Prostate gland (tissue), 2 donors: ENCODE results near the gene NXPH4. TPM values are rescaled to one million over a fixed set of nuclear protein-coding genes. Genes with fewer than 3 reads are reported as not detected.

Source experiments
- DNase-seq: peaks from one replicate; pipeline ENCODE4 v3.0.0-alpha.2; 2019; ENCODE audit warnings: low spot score
- H3K27ac ChIP-seq, 2 donors: fragments of 200-600 bp; sonication (generic); 2 replicates each; pipeline ENCODE4 v1.5.1; 2017 to 2019
- H3K27me3 ChIP-seq: fragments of 200-600 bp; sonication (generic); replicated peaks from 2 replicates; pipeline ENCODE4 v1.5.1; 2019; ENCODE audit not compliant: insufficient read depth
- H3K36me3 ChIP-seq, 2 donors: fragments of 200-600 bp; sonication (generic); 1 replicate in 1 of 2; 2 replicates in 1 of 2; pipeline versions ENCODE4 v1.5.1 to v1.8.1; 2017 to 2019
- H3K4me1 ChIP-seq: fragments of 200-600 bp; sonication (generic); replicated peaks from 2 replicates; pipeline ENCODE4 v1.5.1; 2019
- H3K4me3 ChIP-seq, 2 donors: fragments of 200-600 bp; sonication (generic); 2 replicates each; pipeline ENCODE4 v1.5.1; 2017 to 2019
- H3K9me3 ChIP-seq: fragments of 200-600 bp; sonication (generic); 2 replicates; pipeline ENCODE4 v1.5.1; 2017
- CTCF ChIP-seq, 4 experiments: fragments of 200-600 bp in 2 of 4; fragments of 450-650 bp in 2 of 4; sonication (generic) in 2 of 4; IDR thresholded peaks; 1 replicate in 3 of 4; 2 replicates in 1 of 4; pipeline ENCODE4 v1.5.1; 2016 to 2019; ENCODE audit warnings: antibody characterized with exemption in 4 of 4, mild to moderate bottlenecking in 2 of 4, moderate library complexity in 2 of 4
- POLR2A ChIP-seq: fragments of 450-650 bp; IDR thresholded peaks from one replicate; pipeline ENCODE4 v1.6.1; 2016; ENCODE audit warnings: antibody characterized with exemption, mild to moderate bottlenecking
- POLR2AphosphoS5 ChIP-seq: sonication (generic); formaldehyde crosslinking; IDR thresholded peaks from one replicate; pipeline ENCODE4 v1.6.1; 2017; ENCODE audit warnings: antibody characterized with exemption
- WGBS: methylation state at CpG from one replicate; pipeline ENCODE4 v1.1.5; 2018; 5-methylcytosine and 5-hydroxymethylcytosine counted together
- intact Hi-C: fragments of 100-400 bp; cut with DNase I; formaldehyde crosslinking; loops from one replicate; pipeline ENCODE4 v1.14.2; 2022
- total RNA-seq, 2 donors: library from RNA; depleted of rRNA; stranded (reverse); fragments of >200 nt; gene quantifications; one replicate each; pipeline ENCODE4 v1.1.0, GENCODE V29; 2016

The NXPH4 gene
- total RNA-seq, 2 donors from 2014 or later, result 10.2 to 18.1 TPM

GRCh38 chr12:57208631-57209282 is 7.8 kb upstream of the NXPH4 start:
- no peak overlapping the region for H3K4me3 ChIP-seq
- H3K27me3 ChIP-seq, result no peaks in the 10 kb centered on the region
- 88% methylated on average over 17 of the region's 22 CpGs for WGBS
- no peaks in the 10 kb centered on the region for H3K9me3 ChIP-seq
- no peak for DNase-seq
- peaks cover 4% of the 10 kb centered on the region for H3K4me1 ChIP-seq
- intact Hi-C loops, result no loop called here
- H3K36me3 ChIP-seq, result peaks cover 7 to 9% of the 10 kb centered on the region in 2 donors
- no peak for TF ChIP-seq POLR2A
- TF ChIP-seq POLR2AphosphoS5, result no peak
- TF ChIP-seq CTCF (IDR thresholded peaks at IDR 0.05), result no peak
- no peak overlapping the region for H3K27ac ChIP-seq

- no peak for DNase-seq
- no peaks in the 10 kb centered on the region for H3K27me3 ChIP-seq
- H3K4me1 ChIP-seq, result peaks cover 8% of the 10 kb centered on the region
- H3K27ac ChIP-seq, result no peak overlapping the region
- no peak overlapping the region for H3K4me3 ChIP-seq
- peaks cover 7 to 9% of the 10 kb centered on the region in 2 donors for H3K36me3 ChIP-seq
- no peak for TF ChIP-seq POLR2AphosphoS5
- no peak for TF ChIP-seq CTCF (IDR thresholded peaks at IDR 0.05)
- TF ChIP-seq POLR2A, result no peak
- WGBS, result 53% methylated on average over 8 of the region's 8 CpGs
- H3K9me3 ChIP-seq, result no peaks in the 10 kb centered on the region
- intact Hi-C loops, result no loop called here
Observed at GRCh38 chr12:57209916-57210315, 6.7 kb upstream of the NXPH4 start.

GRCh38 chr12:57210461-57210860 is 6.1 kb upstream of the NXPH4 start:
- no peak overlapping the region for H3K4me3 ChIP-seq
- H3K9me3 ChIP-seq, result no peaks in the 10 kb centered on the region
- H3K4me1 ChIP-seq, result peaks cover 8% of the 10 kb centered on the region
- no peaks in the 10 kb centered on the region for H3K27me3 ChIP-seq
- 79% methylated on average over 15 of the region's 15 CpGs for WGBS
- intact Hi-C loops, result no loop called here
- DNase-seq, result no peak
- H3K36me3 ChIP-seq, result peaks cover 6 to 9% of the 10 kb centered on the region in 2 donors
- H3K27ac ChIP-seq, result no peak overlapping the region
- TF ChIP-seq CTCF (IDR thresholded peaks at IDR 0.05) (no peak), POLR2A (no peak), POLR2AphosphoS5 (no peak)

- 84% methylated on average over 15 of the region's 16 CpGs for WGBS
- peaks cover 8% of the 10 kb centered on the region for H3K4me1 ChIP-seq
- DNase-seq, result no peak
- no peaks in the 10 kb centered on the region for H3K27me3 ChIP-seq
- no peak overlapping the region for H3K4me3 ChIP-seq
- intact Hi-C loops, result no loop called here
- no peaks in the 10 kb centered on the region for H3K9me3 ChIP-seq
- TF ChIP-seq POLR2AphosphoS5, result no peak
- no peak for TF ChIP-seq POLR2A
- no peak for TF ChIP-seq CTCF (IDR thresholded peaks at IDR 0.05)
- peaks cover 0 to 5% of the 10 kb centered on the region in 2 donors for H3K36me3 ChIP-seq
- no peak overlapping the region for H3K27ac ChIP-seq
Observed at GRCh38 chr12:57210926-57211692, 5.5 kb upstream of the NXPH4 start.
